Iris pigment epithelial cell (primary cell): ENCODE measurements around the gene LAMA2.

Experiments
- DNase-seq: peaks from one replicate; pipeline ENCODE4 v3.0.0-alpha.2; 2011; ENCODE audit warnings: low read depth

LAMA2 gene

GRCh38 chr6:129179283-129179682, 296.3 kb downstream of the LAMA2 start:
- no peak for DNase-seq

GRCh38 chr6:129181001-129181400, 298.1 kb downstream of the LAMA2 start:
- no peak for DNase-seq

- DNase-seq = no peak
Observed at GRCh38 chr6:129183187-129183591, 300.3 kb downstream of the LAMA2 start.

GRCh38 chr6:129183681-129184301, 300.9 kb downstream of the LAMA2 start:
- DNase-seq = peak; percentile 57

GRCh38 chr6:129184324-129184723, 301.4 kb downstream of the LAMA2 start:
- no peak for DNase-seq

GRCh38 chr6:129184808-129185366, 301.9 kb downstream of the LAMA2 start:
- peak; percentile 18 for DNase-seq

GRCh38 chr6:129186988-129187387, 304.1 kb downstream of the LAMA2 start:
- DNase-seq = peak; percentile 60

GRCh38 chr6:129188306-129188705, 305.4 kb downstream of the LAMA2 start:
- DNase-seq = no peak

- DNase-seq = peak; percentile 21
Observed at GRCh38 chr6:129188795-129189194, 305.9 kb downstream of the LAMA2 start.

GRCh38 chr6:129189266-129189665, 306.3 kb downstream of the LAMA2 start:
- no peak for DNase-seq

GRCh38 chr6:129191235-129191634, 308.3 kb downstream of the LAMA2 start:
- no peak for DNase-seq

GRCh38 chr6:129192458-129192989, 309.6 kb downstream of the LAMA2 start:
- DNase-seq = no peak

- no peak for DNase-seq
Observed at GRCh38 chr6:129194306-129194941, 311.5 kb downstream of the LAMA2 start.

- DNase-seq = no peak
Observed at GRCh38 chr6:129195161-129195560, 312.2 kb downstream of the LAMA2 start.

GRCh38 chr6:129195643-129196042, 312.7 kb downstream of the LAMA2 start:
- no peak for DNase-seq

GRCh38 chr6:129197154-129197553, 314.2 kb downstream of the LAMA2 start:
- DNase-seq = no peak

GRCh38 chr6:129200151-129200550, 317.2 kb downstream of the LAMA2 start:
- no peak for DNase-seq

GRCh38 chr6:129203190-129203900, 320.4 kb downstream of the LAMA2 start:
- peak; percentile 60 for DNase-seq

GRCh38 chr6:129206821-129207220, 323.9 kb downstream of the LAMA2 start:
- no peak for DNase-seq

GRCh38 chr6:129207832-129208231, 324.9 kb downstream of the LAMA2 start:
- DNase-seq = no peak

- DNase-seq = no peak
Observed at GRCh38 chr6:129208415-129209034, 325.6 kb downstream of the LAMA2 start.

- DNase-seq = peak; percentile 51
Observed at GRCh38 chr6:129209355-129209754, 326.4 kb downstream of the LAMA2 start.
